GM19099 (cell line): ENCODE results near the gene SPG7.

Experiments
- POLR2A ChIP-seq: IDR thresholded peaks from 3 replicates; pipeline ENCODE4 v1.6.1; 2011; ENCODE audit warnings: low read depth; ENCODE audit not compliant: insufficient read length; ENCODE audit errors: extremely low read depth

SPG7 gene

GRCh38 chr16:89560378-89561141 lies 52.4 kb downstream of the SPG7 start, which contains the start of gene RPL13:
TSS of gene RPL13 (plus strand) at chr16:89560682. CDS start at chr16:89560960, 278 bp downstream.
- TF ChIP-seq POLR2A = peak; percentile 99

DNA sequence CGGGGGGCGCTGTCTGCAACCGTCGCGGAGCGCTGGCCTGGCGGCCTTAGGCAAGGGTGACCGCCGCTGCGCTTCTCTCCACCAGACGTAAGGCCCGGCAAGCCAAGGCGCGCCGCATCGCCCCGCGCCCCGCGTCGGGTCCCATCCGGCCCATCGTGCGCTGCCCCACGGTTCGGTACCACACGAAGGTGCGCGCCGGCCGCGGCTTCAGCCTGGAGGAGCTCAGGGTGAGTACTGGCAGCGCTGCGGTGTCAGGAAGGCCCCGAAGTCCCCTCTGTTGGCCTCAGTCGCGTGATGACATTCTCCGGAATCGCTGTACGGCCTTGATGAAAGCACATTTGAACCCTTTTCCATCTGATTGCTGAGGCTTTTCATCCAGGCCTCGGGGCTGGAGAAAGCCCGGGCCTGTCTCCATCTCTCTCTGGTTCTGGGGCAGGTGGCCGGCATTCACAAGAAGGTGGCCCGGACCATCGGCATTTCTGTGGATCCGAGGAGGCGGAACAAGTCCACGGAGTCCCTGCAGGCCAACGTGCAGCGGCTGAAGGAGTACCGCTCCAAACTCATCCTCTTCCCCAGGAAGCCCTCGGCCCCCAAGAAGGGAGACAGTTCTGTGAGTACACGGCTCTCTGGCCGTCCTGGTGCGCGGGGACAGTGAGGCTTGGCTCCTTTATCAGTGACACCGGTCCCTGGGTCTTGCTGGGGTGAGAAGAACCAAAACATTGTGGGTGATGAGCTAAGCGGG lies 53.1 kb downstream of the SPG7 start:
- TF ChIP-seq POLR2A = no peak

DNA sequence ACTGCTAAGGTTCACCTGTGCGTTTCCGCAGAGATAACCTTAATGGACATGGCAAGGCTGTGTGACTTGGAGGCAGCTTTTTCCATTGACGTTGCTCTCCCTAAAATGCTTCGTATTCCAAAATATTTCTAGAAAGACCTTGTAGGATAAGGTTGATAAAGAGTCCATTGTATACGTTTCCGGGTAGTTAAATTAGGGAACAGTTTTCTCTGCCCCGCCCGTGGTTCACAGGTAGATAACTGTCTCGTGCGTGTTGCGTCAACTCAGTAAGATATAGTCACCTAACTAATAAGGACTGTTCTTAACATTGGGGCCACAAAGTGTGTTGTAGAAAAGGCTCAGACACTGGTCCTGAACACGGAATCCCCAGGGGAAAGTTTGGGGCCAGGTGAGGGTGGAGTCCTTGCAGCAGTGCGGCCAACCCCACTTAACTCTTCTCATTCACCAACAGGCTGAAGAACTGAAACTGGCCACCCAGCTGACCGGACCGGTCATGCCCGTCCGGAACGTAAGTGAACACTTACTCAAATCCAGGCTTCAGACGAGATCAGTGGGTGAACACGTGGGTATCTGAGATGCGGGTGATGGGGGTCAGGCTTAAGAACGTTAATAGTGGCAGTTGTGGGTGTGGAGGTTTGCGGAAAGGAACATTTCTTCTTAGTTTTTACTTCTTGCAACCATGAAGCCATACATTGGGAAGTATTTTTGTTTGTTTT lies 53.8 kb downstream of the SPG7 start:
- no peak for TF ChIP-seq POLR2A

- no peak for TF ChIP-seq POLR2A
Observed at GRCh38 chr16:89562939-89563338, 54.7 kb downstream of the SPG7 start.

DNA sequence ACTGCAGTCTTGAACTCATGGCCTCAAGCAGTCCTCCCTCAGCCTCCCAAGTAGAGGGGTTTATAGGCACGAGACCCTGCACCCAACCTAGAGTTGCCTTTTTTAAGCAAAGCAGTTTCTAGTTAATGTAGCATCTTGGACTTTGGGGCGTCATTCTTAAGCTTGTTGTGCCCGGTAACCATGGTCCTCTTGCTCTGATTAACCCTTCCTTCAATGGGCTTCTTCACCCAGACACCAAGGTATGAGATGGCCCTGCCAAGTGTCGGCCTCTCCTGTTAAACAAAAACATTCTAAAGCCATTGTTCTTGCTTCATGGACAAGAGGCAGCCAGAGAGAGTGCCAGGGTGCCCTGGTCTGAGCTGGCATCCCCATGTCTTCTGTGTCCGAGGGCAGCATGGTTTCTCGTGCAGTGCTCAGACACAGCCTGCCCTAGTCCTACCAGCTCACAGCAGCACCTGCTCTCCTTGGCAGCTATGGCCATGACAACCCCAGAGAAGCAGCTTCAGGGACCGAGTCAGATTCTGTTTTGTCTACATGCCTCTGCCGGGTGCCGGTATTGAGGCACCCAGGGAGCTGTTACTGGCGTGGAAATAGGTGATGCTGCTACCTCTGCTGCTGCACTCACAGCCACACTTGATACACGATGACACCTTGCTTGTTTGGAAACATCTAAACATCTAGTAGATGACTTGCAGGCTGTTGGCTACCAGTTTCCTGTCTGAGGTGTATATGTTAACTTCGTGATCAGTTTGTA lies 55.6 kb downstream of the SPG7 start:
- TF ChIP-seq POLR2A = no peak

- peak; percentile 49 for TF ChIP-seq POLR2A
Observed at GRCh38 chr16:89564476-89565255, 56.5 kb downstream of the SPG7 start.

DNA sequence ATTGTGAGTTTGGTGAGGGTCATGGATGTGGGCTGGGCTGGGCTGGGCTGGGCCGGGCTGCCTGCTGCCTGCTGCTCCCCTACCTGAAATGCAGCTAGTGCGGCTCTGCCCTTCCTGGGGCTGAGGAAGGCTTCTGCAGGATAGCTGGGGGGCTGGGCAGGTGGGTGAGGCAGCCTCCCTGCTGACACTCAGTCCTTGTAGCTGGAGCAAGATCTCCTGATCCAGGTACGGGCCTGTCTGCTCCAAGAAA lies 57.0 kb downstream of the SPG7 start:
- no peak for TF ChIP-seq POLR2A

GRCh38 chr16:89565506-89566372 lies 57.5 kb downstream of the SPG7 start:
- TF ChIP-seq POLR2A = no peak

GRCh38 chr16:89567656-89568594 lies 59.7 kb downstream of the SPG7 start:
- TF ChIP-seq POLR2A = no peak

GRCh38 chr16:89569506-89570341 lies 61.5 kb downstream of the SPG7 start:
- TF ChIP-seq POLR2A = no peak

- TF ChIP-seq POLR2A = no peak
Observed at GRCh38 chr16:89570342-89570923, 62.2 kb downstream of the SPG7 start.
